Adrenal gland (tissue), 12 donors: ENCODE data around the gene LAMA2. TPM values are rescaled to one million over a fixed set of nuclear protein-coding genes. Genes with fewer than 3 reads are reported as not detected.

Source experiments
- DNase-seq, 7 donors: peaks; one replicate each; pipeline ENCODE4 v3.0.0-alpha.2; 2019 to 2020
- H3K27ac ChIP-seq, 5 donors: fragments of 200-600 bp; sonication (generic) in 4 of 5; 1 replicate in 3 of 5; 2 replicates in 2 of 5; pipeline versions ENCODE4 v1.5.1 to v1.8.0; 2016 to 2020; ENCODE audit warnings: mild to moderate bottlenecking in 1 of 5
- H3K27me3 ChIP-seq: fragments of 200-600 bp; 2 replicates; pipeline ENCODE4 v1.8.0; 2021
- H3K36me3 ChIP-seq, 2 donors: fragments of 200-600 bp; replicated peaks in 1 of 2; 1 replicate in 1 of 2; 2 replicates in 1 of 2; pipeline versions ENCODE4 v1.5.1 to v1.8.0; 2018 to 2022
- H3K4me1 ChIP-seq, 2 donors: fragments of 200-600 bp; replicated peaks in 1 of 2; 1 replicate in 1 of 2; 2 replicates in 1 of 2; pipeline versions ENCODE4 v1.5.1 to v1.8.0; 2018 to 2021
- H3K4me3 ChIP-seq, 4 donors: fragments of 200-600 bp; sonication (generic) in 3 of 4; one replicate each; pipeline ENCODE4 v1.5.1; 2016 to 2018
- H3K9me3 ChIP-seq, 3 donors: fragments of 200-600 bp; sonication (generic) in 1 of 3; replicated peaks in 1 of 3; 1 replicate in 2 of 3; 2 replicates in 1 of 3; pipeline versions ENCODE4 v1.5.1 to v1.8.0; 2016 to 2021
- POLR2A ChIP-seq, 2 donors: fragments of 450-650 bp; IDR thresholded peaks; one replicate each; pipeline ENCODE4 v1.6.1; 2017; ENCODE audit warnings: antibody characterized with exemption in 2 of 2, mild to moderate bottlenecking in 2 of 2, moderate library complexity in 1 of 2
- WGBS, 4 donors: extraction: QIAGEN DNeasy Blood & Tissue Kit in 2 of 4; methylation state at CpG; one replicate each; pipeline versions ENCODE4 v1.1.5 to v1.1.7; 2013 to 2017; 5-methylcytosine and 5-hydroxymethylcytosine counted together
- intact Hi-C, 2 donors: fragments of 100-400 bp; cut with DNase I; formaldehyde crosslinking; loops; one replicate each; pipeline versions ENCODE4 v1.14.1 to v1.15.0; 2022 to 2023
- polyA plus RNA-seq, 3 donors: library from polyadenylated mRNA; stranded (reverse); fragments of 200-250 nt in 2 of 3; fragments of 350-450 nt in 1 of 3; fragmentation: Illumina TruSeq in 1 of 3; extraction: RNeasy Lipid Tissue Mini Kit (QIAGEN cat#74804) in 1 of 3; gene quantifications; one replicate each; pipeline ENCODE4 v1.2.3, GENCODE V29; 2013 to 2014
- total RNA-seq, 9 donors: library from RNA; depleted of rRNA in 4 of 9; stranded (reverse); fragments of >200 nt in 4 of 9; fragments of 120-200 nt in 1 of 9; fragmentation: NEBNext Ultra II Directional in 1 of 9; extraction: Animal tissue kit (Norgen Biotek cat#: 25700) in 1 of 9; gene quantifications; one replicate each; pipeline versions ENCODE4 v1.1.0 to v1.2.4, GENCODE V29; 2013 to 2023
- TF ChIP-seq, protein P1 (sequence below), 6 experiments: fragments of 450-650 bp in 4 of 6; fragments of 200-600 bp in 2 of 6; sonication (generic) in 1 of 6; IDR thresholded peaks; 1 replicate in 5 of 6; 2 replicates in 1 of 6; pipeline versions ENCODE4 v1.5.1 to v1.8.0; 2016 to 2021; ENCODE audit warnings: antibody characterized with exemption in 6 of 6, mild to moderate bottlenecking in 2 of 6, moderate library complexity in 1 of 6
- donor health status: healthy with polysubstance abuse.
- donor health status: Bipolar disorder and iron deficiency.
- donor health status: DM: yes; HTN: yes; CAD: no.
- donor health status: DM: no; HTN: no; CAD: no.
- donor health status: DM: no; HTN: no; CAD: no.
- donor health status: DM: yes; HTN: yes; CAD: no.

LAMA2 gene
- total and polyA plus RNA-seq, 12 donors = 5.8 to 105 (median 38.9) TPM

DNA sequence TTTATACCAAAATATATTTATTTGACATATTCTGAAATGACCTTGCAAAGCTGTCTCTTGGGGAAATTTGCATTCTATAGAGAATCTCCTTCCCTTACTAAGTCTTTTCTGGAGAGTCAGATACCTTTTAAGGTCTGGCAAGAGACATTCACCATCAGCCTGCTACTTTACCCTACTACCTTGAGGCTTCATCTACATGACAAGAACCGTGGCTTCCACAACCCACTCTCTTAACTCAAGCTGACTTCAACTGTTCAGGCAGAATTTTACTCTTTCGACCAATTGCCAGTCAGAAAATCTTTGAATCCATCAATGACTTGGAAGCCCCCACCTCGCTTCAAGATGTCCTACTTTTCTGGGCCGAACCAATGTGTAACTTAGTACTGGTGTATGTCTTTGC lies 314.2 kb downstream of the LAMA2 start:
- Histone ChIP-seq H3K4me1 (no peaks in the 10 kb centered on the region), H3K4me3 (no peak overlapping the region), H3K27ac (no peak overlapping the region), H3K27me3 (no peaks in the 10 kb centered on the region), H3K9me3 (no peaks in the 10 kb centered on the region), H3K36me3 (no peaks in the 10 kb centered on the region)
- no peak for TF ChIP-seq POLR2A (IDR thresholded peaks at IDR 0.05)
- 79 to 90% (median 85%) methylated on average over 4 of the region's 4 CpGs for WGBS, 4 donors
- intact Hi-C loops = no loop called here
- no peak for DNase-seq

DNA sequence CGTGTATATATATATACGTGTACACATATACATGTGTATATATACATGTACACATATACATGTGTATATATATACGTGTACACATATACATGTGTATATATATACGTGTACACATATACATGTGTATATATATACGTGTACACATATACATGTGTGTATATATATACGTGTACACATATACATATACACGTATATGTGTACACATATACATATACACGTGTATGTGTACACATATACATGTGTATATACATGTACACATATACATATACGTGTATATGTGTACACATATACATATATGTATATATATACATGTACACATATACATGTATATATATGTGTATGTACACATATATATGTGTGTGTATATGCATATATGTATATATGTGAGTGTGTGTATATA lies 317.2 kb downstream of the LAMA2 start:
- Histone ChIP-seq H3K4me1 (no peaks in the 10 kb centered on the region), H3K4me3 (no peak overlapping the region), H3K27me3 (no peaks in the 10 kb centered on the region), H3K9me3 (no peaks in the 10 kb centered on the region), H3K36me3 (no peaks in the 10 kb centered on the region), H3K27ac (no peak overlapping the region)
- WGBS, 4 donors = 74 to 82% (median 79%) methylated on average over 9 of the region's 9 CpGs
- intact Hi-C loops = no loop called here
- DNase-seq = no peak
- no peak for TF ChIP-seq POLR2A (IDR thresholded peaks at IDR 0.05)
- TF ChIP-seq, protein P1, sequence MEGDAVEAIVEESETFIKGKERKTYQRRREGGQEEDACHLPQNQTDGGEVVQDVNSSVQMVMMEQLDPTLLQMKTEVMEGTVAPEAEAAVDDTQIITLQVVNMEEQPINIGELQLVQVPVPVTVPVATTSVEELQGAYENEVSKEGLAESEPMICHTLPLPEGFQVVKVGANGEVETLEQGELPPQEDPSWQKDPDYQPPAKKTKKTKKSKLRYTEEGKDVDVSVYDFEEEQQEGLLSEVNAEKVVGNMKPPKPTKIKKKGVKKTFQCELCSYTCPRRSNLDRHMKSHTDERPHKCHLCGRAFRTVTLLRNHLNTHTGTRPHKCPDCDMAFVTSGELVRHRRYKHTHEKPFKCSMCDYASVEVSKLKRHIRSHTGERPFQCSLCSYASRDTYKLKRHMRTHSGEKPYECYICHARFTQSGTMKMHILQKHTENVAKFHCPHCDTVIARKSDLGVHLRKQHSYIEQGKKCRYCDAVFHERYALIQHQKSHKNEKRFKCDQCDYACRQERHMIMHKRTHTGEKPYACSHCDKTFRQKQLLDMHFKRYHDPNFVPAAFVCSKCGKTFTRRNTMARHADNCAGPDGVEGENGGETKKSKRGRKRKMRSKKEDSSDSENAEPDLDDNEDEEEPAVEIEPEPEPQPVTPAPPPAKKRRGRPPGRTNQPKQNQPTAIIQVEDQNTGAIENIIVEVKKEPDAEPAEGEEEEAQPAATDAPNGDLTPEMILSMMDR (IDR thresholded peaks at IDR 0.05) = no peak

DNA sequence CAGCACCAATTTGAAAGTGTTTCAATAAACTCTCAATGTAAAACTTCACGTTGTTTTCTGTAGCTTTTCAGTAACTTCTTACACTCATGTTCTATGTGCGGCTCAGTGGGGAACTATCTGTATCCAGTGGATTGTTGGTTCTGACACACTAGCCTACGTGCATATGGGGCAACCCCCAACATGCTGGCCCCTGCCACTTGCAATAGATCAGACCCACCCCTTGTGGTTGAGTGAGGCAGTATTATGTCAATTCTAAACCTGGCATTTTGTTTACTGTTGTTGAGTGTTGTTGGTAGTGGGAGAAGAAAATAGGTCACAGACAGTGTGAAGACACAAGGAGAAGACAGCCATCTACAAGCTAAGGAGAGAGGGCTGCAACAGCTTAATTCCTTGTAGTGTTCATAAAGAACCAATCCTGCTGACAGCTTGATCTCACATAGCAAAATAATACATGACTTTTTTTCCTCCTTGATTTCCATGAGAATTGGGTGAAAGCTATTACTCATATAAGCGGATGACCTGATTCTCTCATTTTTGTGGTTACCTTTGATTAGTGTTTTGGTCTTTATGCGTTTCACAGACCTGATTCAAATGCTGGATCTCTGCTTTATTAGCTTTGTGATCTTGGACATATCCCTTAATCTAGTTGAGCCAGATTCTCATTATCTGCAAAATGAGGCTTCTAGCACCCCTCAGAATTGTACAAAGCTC lies 320.4 kb downstream of the LAMA2 start:
- intact Hi-C loops = no loop called here
- WGBS, 4 donors = 79 to 82% (median 81%) methylated on average over 5 of the region's 5 CpGs

DNA sequence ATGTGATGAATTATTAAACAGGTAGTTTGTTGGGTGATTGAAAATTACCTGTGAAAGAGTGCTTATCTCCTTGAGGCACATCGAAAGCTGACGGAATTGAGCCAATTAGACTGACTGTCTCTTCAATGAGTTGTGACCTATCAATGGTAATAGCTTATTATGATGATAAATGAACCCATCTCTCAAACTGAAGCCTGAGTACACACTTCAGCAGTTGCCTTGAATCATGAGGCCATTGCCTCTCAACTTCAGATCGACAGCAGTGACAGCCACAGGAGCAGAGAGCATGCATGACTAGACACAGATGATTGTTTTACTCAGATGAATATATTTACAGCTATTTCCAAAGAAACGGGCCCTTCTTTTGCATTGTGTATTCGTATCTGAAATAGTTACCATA lies 323.9 kb downstream of the LAMA2 start:
- TF ChIP-seq, protein P1 (IDR thresholded peaks at IDR 0.05) = no peak
- no peak for TF ChIP-seq POLR2A (IDR thresholded peaks at IDR 0.05)
- WGBS, 4 donors = 68 to 77% (median 74%) methylated on average over 5 of the region's 5 CpGs
- no peak overlapping the region for H3K27ac ChIP-seq
- no peaks in the 10 kb centered on the region for H3K4me1 ChIP-seq
- intact Hi-C loops = no loop called here
- no peaks in the 10 kb centered on the region for H3K27me3 ChIP-seq
- H3K4me3 ChIP-seq = no peak overlapping the region
- no peaks in the 10 kb centered on the region for H3K36me3 ChIP-seq
- no peak for DNase-seq
- H3K9me3 ChIP-seq = no peaks in the 10 kb centered on the region

More for the DNA sequence above, 320.4 kb downstream of the LAMA2 start:
- TF ChIP-seq, protein P1 (IDR thresholded peaks at IDR 0.05) = no peak
- no peak for TF ChIP-seq POLR2A (IDR thresholded peaks at IDR 0.05)
- Histone ChIP-seq H3K27me3 (no peaks in the 10 kb centered on the region), H3K4me1 (no peaks in the 10 kb centered on the region), H3K9me3 (no peaks in the 10 kb centered on the region), H3K36me3 (no peaks in the 10 kb centered on the region), H3K4me3 (no peak overlapping the region), H3K27ac (no peak overlapping the region)
- DNase-seq = no peak

DNA sequence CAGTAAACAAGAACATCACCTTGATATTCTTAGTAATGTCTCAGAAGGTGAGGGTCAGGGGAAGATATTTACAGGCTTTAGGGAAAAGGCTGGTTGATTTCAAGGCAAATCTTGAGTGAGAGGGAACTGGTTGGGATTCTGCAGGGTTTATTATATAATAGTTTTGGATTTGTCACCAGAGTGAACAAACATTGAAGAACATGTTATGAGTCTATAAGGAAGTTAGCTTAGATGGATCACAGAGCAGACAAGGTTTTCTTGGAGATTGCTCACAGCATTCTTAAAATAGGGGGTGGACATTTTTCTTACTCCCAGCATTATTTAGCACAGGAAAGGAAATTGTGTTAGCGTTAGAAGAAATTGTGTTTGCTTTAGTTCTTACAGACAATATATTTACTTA lies 324.9 kb downstream of the LAMA2 start:
- intact Hi-C loops = no loop called here

More for the DNA sequence above, 324.9 kb downstream of the LAMA2 start:
- Histone ChIP-seq H3K9me3 (no peaks in the 10 kb centered on the region), H3K4me1 (no peaks in the 10 kb centered on the region), H3K4me3 (no peak overlapping the region), H3K27me3 (no peaks in the 10 kb centered on the region), H3K27ac (no peak overlapping the region), H3K36me3 (no peaks in the 10 kb centered on the region)
- WGBS, 4 donors = 78 to 88% (median 86%) methylated on average over 1 of the region's 1 CpG
- DNase-seq = no peak
- TF ChIP-seq, protein P1 (IDR thresholded peaks at IDR 0.05) = no peak
- no peak for TF ChIP-seq POLR2A (IDR thresholded peaks at IDR 0.05)
